Loucy (cell line): Measurements from ENCODE around the gene PPP1R1C.

Source experiments
- H2AFZ ChIP-seq: fragments of 200-600 bp; sonication (generic); 2 replicates; pipeline ENCODE4 v1.6.0; 2016; ENCODE audit warnings: antibody characterized with exemption, mild to moderate bottlenecking, low read length, moderate library complexity
- H3F3A ChIP-seq: fragments of 200-600 bp; 2 replicates; pipeline ENCODE4 v1.6.0; 2016; ENCODE audit warnings: antibody characterized with exemption, low read depth, mild to moderate bottlenecking
- H3K27me3 ChIP-seq: fragments of 200-600 bp; sonication (generic); 2 replicates; pipeline ENCODE4 v1.6.1; 2014; ENCODE audit warnings: low read length, mild to moderate bottlenecking; ENCODE audit not compliant: insufficient read depth, poor library complexity, severe bottlenecking
- H3K36me3 ChIP-seq: fragments of 200-600 bp; sonication (generic); 2 replicates; pipeline ENCODE4 v1.6.1; 2016; ENCODE audit warnings: low read length; ENCODE audit not compliant: insufficient read depth
- H3K4me1 ChIP-seq: fragments of 200-600 bp; sonication (generic); 2 replicates; pipeline ENCODE4 v1.5.1; 2014; ENCODE audit warnings: low read length, mild to moderate bottlenecking; ENCODE audit not compliant: insufficient read depth, poor library complexity, severe bottlenecking
- H3K4me2 ChIP-seq: fragments of 200-600 bp; sonication (generic); 2 replicates; pipeline ENCODE4 v1.6.0; 2014; ENCODE audit warnings: antibody characterized with exemption, low read length, low read depth, mild to moderate bottlenecking; ENCODE audit not compliant: poor library complexity, severe bottlenecking
- H3K4me3 ChIP-seq: fragments of 200-600 bp; sonication (generic); 2 replicates; pipeline ENCODE4 v1.5.1; 2014; ENCODE audit warnings: low read length, mild to moderate bottlenecking, mixed read lengths; ENCODE audit not compliant: poor library complexity, severe bottlenecking
- H3K79me2 ChIP-seq: fragments of 200-600 bp; sonication (generic); 2 replicates; pipeline ENCODE4 v1.6.1; 2014; ENCODE audit warnings: low read length; ENCODE audit not compliant: insufficient read depth
- H3K9ac ChIP-seq: fragments of 200-600 bp; sonication (generic); 2 replicates; pipeline ENCODE4 v1.6.0; 2014; ENCODE audit warnings: mild to moderate bottlenecking, low read depth, low read length, moderate library complexity; ENCODE audit not compliant: poor library complexity, severe bottlenecking
- H3K9me2 ChIP-seq: fragments of 200-600 bp; sonication (generic); replicated peaks from 2 replicates; pipeline ENCODE4 v1.6.1; 2016; ENCODE audit warnings: low read depth, low read length, mixed read lengths
- H3K9me3 ChIP-seq: fragments of 200-600 bp; sonication (generic); 2 replicates; pipeline ENCODE4 v1.6.1; 2014; ENCODE audit warnings: mild to moderate bottlenecking, antibody characterized with exemption, low read length, low read depth; ENCODE audit not compliant: insufficient read depth
- H4K20me1 ChIP-seq: fragments of 200-600 bp; sonication (generic); 2 replicates; pipeline ENCODE4 v1.6.0; 2014; ENCODE audit warnings: antibody characterized with exemption, low read length, mild to moderate bottlenecking; ENCODE audit not compliant: insufficient read depth, poor library complexity, severe bottlenecking
- EZH2phosphoT487 ChIP-seq: fragments of 200-600 bp; IDR thresholded peaks from 2 replicates; pipeline ENCODE4 v1.6.1; 2018; ENCODE audit warnings: antibody characterized with exemption, mild to moderate bottlenecking, moderate library complexity, borderline replicate concordance
- TF ChIP-seq, protein P1 (sequence below): fragments of 200-600 bp; sonication (generic); conservative IDR thresholded peaks from 2 replicates; pipeline ENCODE4 v1.5.1; 2014; ENCODE audit warnings: mild to moderate bottlenecking, antibody characterized with exemption, low read length

The PPP1R1C gene

DNA sequence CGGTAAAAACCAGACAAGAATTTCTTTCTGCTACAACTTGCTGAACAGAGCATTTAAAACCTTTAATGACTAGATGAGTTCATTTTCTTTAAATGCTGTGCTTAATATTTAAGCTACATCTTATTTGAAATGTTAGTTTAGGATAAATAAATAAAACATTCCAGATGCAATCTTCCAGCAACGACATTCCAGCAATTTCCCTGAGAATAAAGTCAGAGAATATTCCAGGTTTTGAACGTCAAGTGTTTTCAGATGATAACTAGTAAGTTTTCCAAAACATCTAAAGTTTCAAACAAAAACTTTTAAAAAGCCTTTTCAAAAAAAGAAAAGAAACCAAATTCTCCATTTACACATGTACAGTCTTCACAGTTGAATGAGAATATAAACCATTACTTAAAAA is 104.8 kb downstream of the PPP1R1C start:
- H3K79me2 ChIP-seq: no peaks in the 10 kb centered on the region
- H3F3A ChIP-seq: no peaks in the 10 kb centered on the region
- no peaks in the 10 kb centered on the region for H3K36me3 ChIP-seq
- no peak overlapping the region for H3K4me2 ChIP-seq
- H3K9ac ChIP-seq: no peak overlapping the region
- TF ChIP-seq EZH2phosphoT487: no peak
- TF ChIP-seq, protein P1, sequence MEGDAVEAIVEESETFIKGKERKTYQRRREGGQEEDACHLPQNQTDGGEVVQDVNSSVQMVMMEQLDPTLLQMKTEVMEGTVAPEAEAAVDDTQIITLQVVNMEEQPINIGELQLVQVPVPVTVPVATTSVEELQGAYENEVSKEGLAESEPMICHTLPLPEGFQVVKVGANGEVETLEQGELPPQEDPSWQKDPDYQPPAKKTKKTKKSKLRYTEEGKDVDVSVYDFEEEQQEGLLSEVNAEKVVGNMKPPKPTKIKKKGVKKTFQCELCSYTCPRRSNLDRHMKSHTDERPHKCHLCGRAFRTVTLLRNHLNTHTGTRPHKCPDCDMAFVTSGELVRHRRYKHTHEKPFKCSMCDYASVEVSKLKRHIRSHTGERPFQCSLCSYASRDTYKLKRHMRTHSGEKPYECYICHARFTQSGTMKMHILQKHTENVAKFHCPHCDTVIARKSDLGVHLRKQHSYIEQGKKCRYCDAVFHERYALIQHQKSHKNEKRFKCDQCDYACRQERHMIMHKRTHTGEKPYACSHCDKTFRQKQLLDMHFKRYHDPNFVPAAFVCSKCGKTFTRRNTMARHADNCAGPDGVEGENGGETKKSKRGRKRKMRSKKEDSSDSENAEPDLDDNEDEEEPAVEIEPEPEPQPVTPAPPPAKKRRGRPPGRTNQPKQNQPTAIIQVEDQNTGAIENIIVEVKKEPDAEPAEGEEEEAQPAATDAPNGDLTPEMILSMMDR: no peak
- no peaks in the 10 kb centered on the region for H3K27me3 ChIP-seq
- no peaks in the 10 kb centered on the region for H3K9me3 ChIP-seq
- H4K20me1 ChIP-seq: no peaks in the 10 kb centered on the region
- no peaks in the 10 kb centered on the region for H3K4me1 ChIP-seq
- H3K9me2 ChIP-seq: no peaks in the 10 kb centered on the region
- H2AFZ ChIP-seq: no peak overlapping the region
- no peak overlapping the region for H3K4me3 ChIP-seq

DNA sequence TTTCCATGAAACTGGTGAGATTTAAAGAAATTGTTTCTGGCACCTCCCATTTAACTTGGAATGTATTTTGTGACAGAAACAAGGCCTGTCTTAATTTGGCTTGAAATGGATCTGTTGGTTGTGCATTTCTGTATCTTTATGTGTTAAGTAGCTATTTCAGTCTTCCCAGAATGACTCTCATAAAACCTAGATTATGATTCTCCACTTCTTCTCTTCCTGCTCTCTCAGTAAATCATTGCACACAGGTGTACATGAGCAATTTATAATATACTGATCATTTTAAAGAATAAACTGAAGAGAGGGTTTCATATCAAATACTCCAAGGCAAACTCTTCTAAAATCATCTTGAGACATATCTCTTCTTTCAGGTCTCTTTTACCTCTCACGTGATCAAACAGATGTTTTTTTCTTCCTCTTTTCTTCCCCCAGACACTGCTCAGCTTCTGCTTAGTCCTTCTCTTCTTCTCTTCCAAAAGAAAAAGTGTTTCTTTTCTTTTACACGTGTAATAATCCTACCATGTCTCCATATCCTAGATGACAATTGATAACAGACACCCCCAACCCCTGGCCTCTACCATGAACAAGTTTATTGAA is 112.0 kb downstream of the PPP1R1C start:
- Histone ChIP-seq H3K9me3 (no peaks in the 10 kb centered on the region), H3K9me2 (no peaks in the 10 kb centered on the region), H3F3A (no peaks in the 10 kb centered on the region), H3K27me3 (no peaks in the 10 kb centered on the region), H3K79me2 (no peaks in the 10 kb centered on the region), H3K4me3 (no peak overlapping the region), H4K20me1 (no peaks in the 10 kb centered on the region), H3K9ac (no peak overlapping the region), H3K4me2 (no peak overlapping the region), H2AFZ (no peak overlapping the region), H3K36me3 (no peaks in the 10 kb centered on the region), H3K4me1 (no peaks in the 10 kb centered on the region)
- TF ChIP-seq, protein P1: no peak
- no peak for TF ChIP-seq EZH2phosphoT487

DNA sequence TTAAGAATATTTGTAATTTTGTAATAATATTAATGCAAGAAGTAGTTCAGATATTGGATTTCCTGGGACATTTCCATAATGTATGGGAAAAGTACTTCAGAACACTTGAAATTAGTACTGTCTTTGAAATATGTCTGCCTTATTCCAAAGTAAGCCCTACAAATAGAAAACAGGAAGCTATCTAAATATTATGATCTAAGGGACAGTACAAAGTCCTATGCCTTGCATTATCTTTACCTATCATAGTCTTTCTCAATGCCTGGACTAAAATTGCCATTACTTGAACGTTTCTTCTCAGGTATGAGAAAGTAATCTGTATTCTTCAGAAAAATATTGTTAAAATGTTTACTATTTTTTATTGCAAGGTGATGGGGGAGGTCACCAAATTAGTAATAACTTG is 113.0 kb downstream of the PPP1R1C start:
- H3K79me2 ChIP-seq: no peaks in the 10 kb centered on the region
- H3K4me1 ChIP-seq: no peaks in the 10 kb centered on the region
- no peaks in the 10 kb centered on the region for H3K36me3 ChIP-seq
- no peaks in the 10 kb centered on the region for H4K20me1 ChIP-seq
- no peaks in the 10 kb centered on the region for H3K9me2 ChIP-seq
- H3K4me3 ChIP-seq: no peak overlapping the region
- no peak for TF ChIP-seq EZH2phosphoT487
- TF ChIP-seq, protein P1: no peak
- H3K4me2 ChIP-seq: no peak overlapping the region
- H3K9ac ChIP-seq: no peak overlapping the region
- H3F3A ChIP-seq: no peaks in the 10 kb centered on the region
- no peaks in the 10 kb centered on the region for H3K9me3 ChIP-seq
- H2AFZ ChIP-seq: no peak overlapping the region
- no peaks in the 10 kb centered on the region for H3K27me3 ChIP-seq
